IPS DF 6.9 (cell line): ENCODE data around the gene PATE1.

Experiments used
- DNase-seq: peaks from one replicate; pipeline ENCODE4 v3.0.0-alpha.2; 2013; ENCODE audit warnings: low read depth, low spot score
- H3K27ac ChIP-seq: one replicate; pipeline ENCODE4 v1.5.1; 2013; ENCODE audit warnings: low read length, control low read depth
- H3K27me3 ChIP-seq: 2 replicates; pipeline ENCODE4 v1.6.1; 2013; ENCODE audit warnings: mild to moderate bottlenecking, low read length; ENCODE audit not compliant: control insufficient read depth, insufficient read depth
- H3K36me3 ChIP-seq: 2 replicates; pipeline ENCODE4 v1.6.1; 2013; ENCODE audit warnings: low read length; ENCODE audit not compliant: control insufficient read depth, insufficient read depth
- H3K4me1 ChIP-seq: 2 replicates; pipeline ENCODE4 v1.6.1; 2013; ENCODE audit warnings: low read length; ENCODE audit not compliant: control insufficient read depth, insufficient read depth
- H3K4me3 ChIP-seq: 2 replicates; pipeline ENCODE4 v1.5.1; 2013; ENCODE audit warnings: mild to moderate bottlenecking, low read length
- H3K9me3 ChIP-seq: 2 replicates; pipeline ENCODE4 v1.6.1; 2013; ENCODE audit warnings: low read length, inconsistent platforms; ENCODE audit not compliant: control insufficient read depth, insufficient read depth
- WGBS: extraction: QIAGEN DNeasy Blood & Tissue Kit; methylation state at CpG from one replicate; pipeline ENCODE4 v1.1.7; 2013; ENCODE audit warnings: mixed read lengths, missing lambda C conversion rate; ENCODE audit not compliant: insufficient read length, insufficient coverage; 5-methylcytosine and 5-hydroxymethylcytosine counted together

The PATE1 gene

DNA sequence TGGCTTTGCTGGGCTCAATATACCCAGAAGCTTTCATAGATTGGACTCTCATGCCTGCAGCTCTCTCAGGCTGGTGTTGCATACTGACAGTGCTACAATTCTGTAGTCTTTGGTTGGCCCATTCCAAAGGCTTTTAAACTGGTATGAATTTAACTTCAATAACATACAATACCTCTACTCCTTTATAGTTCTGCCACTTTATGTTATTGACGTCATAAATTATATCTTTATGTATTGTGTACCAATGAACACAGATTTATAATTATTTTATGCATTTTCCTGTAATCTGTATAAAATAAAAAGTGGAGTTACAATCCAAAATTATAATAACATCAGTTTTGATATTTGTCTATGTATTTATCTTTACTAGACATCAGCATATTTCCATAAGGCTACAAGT is 16.4 kb downstream of the PATE1 start:
- no peak for DNase-seq
- Histone ChIP-seq H3K36me3 (no peaks in the 10 kb centered on the region), H3K4me3 (no peak overlapping the region), H3K4me1 (no peaks in the 10 kb centered on the region), H3K9me3 (no peaks in the 10 kb centered on the region), H3K27me3 (no peaks in the 10 kb centered on the region; the same call in 1 of the 2 replicates), H3K27ac (no peak overlapping the region)
- no CpG with 5 or more reads among the region's 1 CpG for WGBS

GRCh38 chr11:125763483-125763882 is 17.4 kb downstream of the PATE1 start:
- H3K4me1 ChIP-seq = no peaks in the 10 kb centered on the region
- H3K27me3 ChIP-seq = no peaks in the 10 kb centered on the region; the same call in 1 of the 2 replicates
- no peaks in the 10 kb centered on the region for H3K9me3 ChIP-seq
- H3K36me3 ChIP-seq = no peaks in the 10 kb centered on the region
- H3K4me3 ChIP-seq = no peak overlapping the region
- WGBS = no CpG with 5 or more reads among the region's 2 CpGs
- no peak for DNase-seq
- H3K27ac ChIP-seq = no peak overlapping the region

GRCh38 chr11:125766251-125766650 is 20.2 kb downstream of the PATE1 start:
- Histone ChIP-seq H3K27me3 (no peaks in the 10 kb centered on the region; the same call in 1 of the 2 replicates), H3K9me3 (no peaks in the 10 kb centered on the region), H3K36me3 (no peaks in the 10 kb centered on the region), H3K27ac (no peak overlapping the region), H3K4me3 (no peak overlapping the region), H3K4me1 (no peaks in the 10 kb centered on the region)
- DNase-seq = no peak
- no CpG with 5 or more reads among the region's 1 CpG for WGBS

DNA sequence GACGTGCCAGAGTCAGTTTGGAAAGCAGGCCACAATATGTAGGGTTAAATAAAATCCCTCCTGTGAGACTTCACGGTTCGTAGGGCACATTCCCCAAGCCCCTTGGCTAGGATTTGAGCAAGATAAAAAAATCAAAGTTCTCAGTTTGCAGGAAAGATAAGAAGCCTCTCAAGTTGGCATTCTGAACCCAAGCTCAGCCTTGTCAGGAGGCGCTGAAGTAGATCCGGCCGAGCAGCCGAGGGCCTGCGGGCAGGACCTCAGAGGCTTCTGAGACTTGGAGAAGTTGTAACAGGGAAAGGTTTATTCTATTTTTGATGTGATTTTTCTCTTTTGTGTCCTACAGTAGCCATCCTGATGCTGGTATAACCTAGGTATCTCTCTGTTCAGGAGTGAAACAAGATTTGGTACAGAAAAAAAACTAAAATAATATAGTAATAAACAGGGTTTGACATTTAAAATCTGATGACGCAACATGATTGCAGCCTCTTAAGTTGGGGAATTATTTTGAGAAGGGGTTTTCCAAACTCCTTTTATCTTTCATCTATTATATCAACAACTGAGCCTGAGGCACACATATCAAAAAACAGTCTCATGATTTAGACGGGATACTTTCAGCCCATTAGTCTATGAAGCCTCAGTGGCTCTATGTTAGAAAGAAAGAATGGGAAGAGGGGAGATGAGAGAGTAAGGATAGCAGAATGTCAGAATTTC is 22.4 kb downstream of the PATE1 start:
- DNase-seq = no peak
- no peaks in the 10 kb centered on the region for H3K9me3 ChIP-seq
- no peak overlapping the region for H3K27ac ChIP-seq
- no peaks in the 10 kb centered on the region; the same call in 1 of the 2 replicates for H3K27me3 ChIP-seq
- H3K4me1 ChIP-seq = no peaks in the 10 kb centered on the region
- WGBS = no CpG with 5 or more reads among the region's 10 CpGs
- H3K4me3 ChIP-seq = no peak overlapping the region
- no peaks in the 10 kb centered on the region for H3K36me3 ChIP-seq

GRCh38 chr11:125770583-125770982 is 24.5 kb downstream of the PATE1 start:
- Histone ChIP-seq H3K27ac (no peak overlapping the region), H3K4me3 (no peak overlapping the region), H3K9me3 (no peaks in the 10 kb centered on the region), H3K36me3 (no peaks in the 10 kb centered on the region), H3K4me1 (no peaks in the 10 kb centered on the region), H3K27me3 (no peaks in the 10 kb centered on the region; the same call in 1 of the 2 replicates)
- no peak for DNase-seq
- WGBS = no CpG with 5 or more reads among the region's 2 CpGs

- H3K4me1 ChIP-seq = no peaks in the 10 kb centered on the region
- H3K27me3 ChIP-seq = no peaks in the 10 kb centered on the region; the same call in 1 of the 2 replicates
- no CpG with 5 or more reads among the region's 3 CpGs for WGBS
- H3K27ac ChIP-seq = no peak overlapping the region
- H3K36me3 ChIP-seq = no peaks in the 10 kb centered on the region
- H3K4me3 ChIP-seq = no peak overlapping the region
- no peak for DNase-seq
- H3K9me3 ChIP-seq = no peaks in the 10 kb centered on the region
Measured at GRCh38 chr11:125772834-125773505, 26.9 kb downstream of the PATE1 start.

- no CpG with 5 or more reads among the region's 3 CpGs for WGBS
- no peak for DNase-seq
- H3K36me3 ChIP-seq = no peaks in the 10 kb centered on the region
- no peaks in the 10 kb centered on the region; the same call in 1 of the 2 replicates for H3K27me3 ChIP-seq
- H3K27ac ChIP-seq = no peak overlapping the region
- H3K9me3 ChIP-seq = no peaks in the 10 kb centered on the region
- no peak overlapping the region for H3K4me3 ChIP-seq
- no peaks in the 10 kb centered on the region for H3K4me1 ChIP-seq
Measured at GRCh38 chr11:125773516-125773915, 27.4 kb downstream of the PATE1 start.

DNA sequence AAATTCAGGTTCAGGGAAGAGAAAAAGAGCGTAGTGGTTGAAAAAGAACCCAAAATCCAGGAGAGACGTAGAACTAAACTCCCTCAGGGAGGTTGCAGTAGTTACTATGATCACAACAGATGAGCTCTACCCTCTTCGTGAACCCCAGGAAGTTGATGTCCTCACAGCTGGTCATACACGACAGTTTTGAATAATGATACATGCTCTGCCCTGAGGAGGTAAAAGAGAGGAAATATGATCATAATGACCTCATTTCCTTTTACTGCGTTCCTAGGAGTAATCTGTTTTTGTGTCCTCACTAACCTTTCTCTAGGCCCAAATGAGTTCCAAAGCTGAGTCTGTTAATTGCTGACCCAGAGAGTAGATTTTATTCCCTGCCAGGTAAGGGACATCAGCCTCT is 31.2 kb downstream of the PATE1 start:
- Histone ChIP-seq H3K9me3 (no peaks in the 10 kb centered on the region), H3K36me3 (no peaks in the 10 kb centered on the region), H3K4me1 (no peaks in the 10 kb centered on the region), H3K27ac (no peak overlapping the region), H3K4me3 (no peak overlapping the region), H3K27me3 (no peaks in the 10 kb centered on the region)
- WGBS = no CpG with 5 or more reads among the region's 5 CpGs
- no peak for DNase-seq

- no peak within 1 kb of the TSS for H3K4me3 ChIP-seq
- no peaks in the 10 kb centered on the region for H3K4me1 ChIP-seq
- H3K27me3 ChIP-seq = no peaks in the 10 kb centered on the region
- no peak for DNase-seq
- H3K27ac ChIP-seq = no peak within 1 kb of the TSS
- no peaks in the 10 kb centered on the region for H3K9me3 ChIP-seq
- no peaks in the 10 kb centered on the region for H3K36me3 ChIP-seq
Measured at GRCh38 chr11:125778728-125779127, 32.6 kb downstream of the PATE1 start, which contains the start of gene PATE2. TSS of gene PATE2 (minus strand) at chr11:125778828. CDS start at chr11:125778773, 55 bp downstream.

- WGBS = no CpG with 5 or more reads among the region's 2 CpGs
- H3K27me3 ChIP-seq = no peaks in the 10 kb centered on the region
- H3K36me3 ChIP-seq = no peaks in the 10 kb centered on the region
- H3K9me3 ChIP-seq = no peaks in the 10 kb centered on the region
- no peak for DNase-seq
- no peak overlapping the region for H3K27ac ChIP-seq
- H3K4me3 ChIP-seq = no peak overlapping the region
- no peaks in the 10 kb centered on the region for H3K4me1 ChIP-seq
Measured at GRCh38 chr11:125784678-125785077, 38.6 kb downstream of the PATE1 start.
